IPS DF 6.9 (cell line): ENCODE measurements around the gene DAPK3.
"Not testable (repeated sequence)": the region's sequence is repeated elsewhere in the genome, so short reads cannot be mapped to it uniquely, and the experiment has no call there.

ENCODE experiments used
- DNase-seq: peaks from one replicate; pipeline ENCODE4 v3.0.0-alpha.2; 2013; ENCODE audit warnings: low read depth, low spot score
- H3K27ac ChIP-seq: one replicate; pipeline ENCODE4 v1.5.1; 2013; ENCODE audit warnings: low read length, control low read depth
- H3K27me3 ChIP-seq: 2 replicates; pipeline ENCODE4 v1.6.1; 2013; ENCODE audit warnings: mild to moderate bottlenecking, low read length; ENCODE audit not compliant: control insufficient read depth, insufficient read depth
- H3K36me3 ChIP-seq: 2 replicates; pipeline ENCODE4 v1.6.1; 2013; ENCODE audit warnings: low read length; ENCODE audit not compliant: control insufficient read depth, insufficient read depth
- H3K4me1 ChIP-seq: 2 replicates; pipeline ENCODE4 v1.6.1; 2013; ENCODE audit warnings: low read length; ENCODE audit not compliant: control insufficient read depth, insufficient read depth
- H3K4me3 ChIP-seq: 2 replicates; pipeline ENCODE4 v1.5.1; 2013; ENCODE audit warnings: mild to moderate bottlenecking, low read length
- H3K9me3 ChIP-seq: 2 replicates; pipeline ENCODE4 v1.6.1; 2013; ENCODE audit warnings: low read length, inconsistent platforms; ENCODE audit not compliant: control insufficient read depth, insufficient read depth
- WGBS: extraction: QIAGEN DNeasy Blood & Tissue Kit; methylation state at CpG from one replicate; pipeline ENCODE4 v1.1.7; 2013; ENCODE audit warnings: mixed read lengths, missing lambda C conversion rate; ENCODE audit not compliant: insufficient read length, insufficient coverage; 5-methylcytosine and 5-hydroxymethylcytosine counted together

The DAPK3 gene

DNA sequence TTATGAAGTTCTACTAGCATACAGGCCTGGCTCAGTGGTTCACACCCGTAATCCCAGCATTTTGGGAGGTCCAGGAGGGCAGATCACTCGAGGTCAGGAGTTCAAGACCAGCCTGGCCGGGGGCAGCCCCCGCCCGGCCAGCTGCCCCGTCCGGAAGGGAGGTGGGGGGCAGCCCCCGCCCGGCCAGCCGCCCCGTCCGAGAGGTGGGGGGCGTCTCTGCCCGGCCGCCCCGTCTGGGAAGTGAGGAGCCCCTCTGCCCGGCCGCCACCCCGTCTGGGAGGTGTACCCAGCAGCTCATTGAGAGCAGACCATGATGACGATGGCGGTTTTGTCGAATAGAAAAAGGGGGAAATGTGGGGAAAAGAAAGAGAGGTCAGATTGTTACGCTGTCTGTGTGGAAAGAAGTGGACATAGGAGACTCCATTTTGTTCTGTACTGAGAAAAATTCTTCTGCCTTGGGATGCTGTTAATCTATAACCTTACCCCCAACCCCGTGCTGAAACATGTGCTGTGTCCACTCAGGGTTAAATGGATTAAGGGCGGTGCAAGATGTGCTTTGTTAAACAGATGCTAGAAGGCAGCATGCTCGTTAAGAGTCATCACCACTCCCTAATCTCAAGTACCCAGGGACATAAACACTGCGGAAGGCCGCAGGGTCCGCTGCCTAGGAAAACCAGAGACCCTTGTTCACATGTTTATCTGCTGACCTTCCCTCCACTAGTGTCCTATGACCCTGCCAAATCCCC is 27.9 kb upstream of the DAPK3 start:
- WGBS = no CpG with 5 or more reads among the region's 29 CpGs
- H3K27me3 ChIP-seq, H3K4me1 ChIP-seq: not testable (repeated sequence)

DNA sequence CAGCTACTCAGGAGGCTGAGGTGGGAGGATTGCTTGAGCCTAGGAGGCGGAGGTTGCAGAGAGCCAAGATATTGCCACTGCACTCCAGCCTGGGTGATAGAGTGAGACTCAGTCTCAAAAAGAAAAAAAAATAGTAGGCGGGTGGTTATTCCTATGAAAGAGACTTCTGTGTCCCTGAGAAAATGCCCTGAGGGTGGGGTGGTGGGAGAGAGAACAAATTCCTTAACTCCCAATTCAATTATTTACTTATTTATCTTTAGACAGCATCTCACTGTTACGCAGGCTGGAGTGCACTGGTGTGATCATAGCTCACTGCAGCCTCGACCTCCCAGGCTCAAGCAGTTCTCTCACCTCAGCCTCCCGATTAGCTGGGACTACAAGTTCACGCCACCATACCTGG is 24.7 kb upstream of the DAPK3 start:
- Histone ChIP-seq H3K27ac (no peak overlapping the region), H3K36me3 (no peaks in the 10 kb centered on the region), H3K27me3 (no peaks in the 10 kb centered on the region), H3K4me3 (no peak overlapping the region), H3K4me1 (no peaks in the 10 kb centered on the region), H3K9me3 (no peaks in the 10 kb centered on the region)
- WGBS = no CpG with 5 or more reads among the region's 6 CpGs
- no peak for DNase-seq

More for the DNA sequence above, 27.9 kb upstream of the DAPK3 start:
- DNase-seq, H3K4me3 ChIP-seq, H3K9me3 ChIP-seq, H3K27ac ChIP-seq, H3K36me3 ChIP-seq: not testable (repeated sequence)

DNA sequence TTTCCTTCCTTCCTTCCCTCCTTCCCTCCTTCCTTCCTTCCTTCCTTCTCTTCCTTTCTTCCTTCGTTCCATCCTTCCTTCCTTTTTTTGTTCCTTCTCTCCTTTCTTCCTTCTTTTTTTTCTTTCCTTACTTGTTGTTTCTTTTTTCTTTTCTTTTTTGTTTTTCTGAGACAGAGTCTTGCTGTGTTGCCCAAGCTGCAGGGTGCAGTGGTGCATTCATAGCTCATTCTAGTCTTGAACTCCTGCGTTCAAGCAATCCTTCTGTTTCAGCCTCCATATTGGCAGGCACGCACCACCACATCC is 19.9 kb upstream of the DAPK3 start:
- Histone ChIP-seq H3K4me3 (no peak overlapping the region), H3K36me3 (no peaks in the 10 kb centered on the region), H3K9me3 (no peaks in the 10 kb centered on the region), H3K4me1 (no peaks in the 10 kb centered on the region; the same call in 1 of the 2 replicates), H3K27me3 (no peaks in the 10 kb centered on the region), H3K27ac (no peak overlapping the region)
- no peak for DNase-seq
- no CpG with 5 or more reads among the region's 3 CpGs for WGBS

DNA sequence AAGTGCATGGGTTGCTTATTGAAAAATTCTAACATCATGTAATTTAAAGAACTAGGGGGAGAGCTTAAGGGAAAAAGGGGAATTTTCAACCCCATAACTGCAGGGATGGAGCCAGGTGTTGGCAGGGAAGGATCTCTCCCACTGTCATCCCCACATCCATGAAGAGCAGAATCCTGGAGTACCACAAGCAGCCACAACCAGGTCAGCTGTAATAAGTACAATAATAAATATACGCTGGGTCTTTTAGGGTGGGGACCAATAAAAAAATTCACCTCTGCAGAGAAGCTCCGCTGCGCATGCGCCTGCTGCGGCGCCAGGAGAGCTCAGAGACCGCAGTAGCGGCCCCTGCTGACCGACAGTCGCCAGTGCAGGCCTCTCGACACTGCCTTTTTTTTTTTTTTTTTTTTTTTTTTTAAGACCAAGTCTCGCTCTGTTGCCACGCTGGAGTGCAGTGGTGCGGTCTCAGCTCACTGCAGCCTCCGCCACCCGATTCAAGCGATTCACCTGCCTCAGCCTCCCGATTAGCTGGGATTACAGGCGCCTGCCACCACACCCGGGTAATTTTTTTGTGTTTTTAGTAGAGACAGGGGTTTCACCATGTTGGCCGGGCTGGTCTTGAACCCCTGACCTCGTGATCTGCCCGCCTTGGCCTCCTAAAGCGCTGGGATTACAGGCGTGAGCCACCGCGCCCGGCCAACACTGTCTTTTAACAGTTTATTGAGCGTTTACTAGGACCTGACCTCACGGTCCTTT is 16.9 kb upstream of the DAPK3 start:
- Histone ChIP-seq H3K27ac (no peak overlapping the region), H3K4me3 (no peak overlapping the region), H3K9me3 (no peaks in the 10 kb centered on the region), H3K27me3 (no peaks in the 10 kb centered on the region), H3K4me1 (peaks cover 2% of the 10 kb centered on the region), H3K36me3 (peaks cover 15% of the 10 kb centered on the region)
- peak; percentile 66 for DNase-seq
- no CpG with 5 or more reads among the region's 30 CpGs for WGBS

DNA sequence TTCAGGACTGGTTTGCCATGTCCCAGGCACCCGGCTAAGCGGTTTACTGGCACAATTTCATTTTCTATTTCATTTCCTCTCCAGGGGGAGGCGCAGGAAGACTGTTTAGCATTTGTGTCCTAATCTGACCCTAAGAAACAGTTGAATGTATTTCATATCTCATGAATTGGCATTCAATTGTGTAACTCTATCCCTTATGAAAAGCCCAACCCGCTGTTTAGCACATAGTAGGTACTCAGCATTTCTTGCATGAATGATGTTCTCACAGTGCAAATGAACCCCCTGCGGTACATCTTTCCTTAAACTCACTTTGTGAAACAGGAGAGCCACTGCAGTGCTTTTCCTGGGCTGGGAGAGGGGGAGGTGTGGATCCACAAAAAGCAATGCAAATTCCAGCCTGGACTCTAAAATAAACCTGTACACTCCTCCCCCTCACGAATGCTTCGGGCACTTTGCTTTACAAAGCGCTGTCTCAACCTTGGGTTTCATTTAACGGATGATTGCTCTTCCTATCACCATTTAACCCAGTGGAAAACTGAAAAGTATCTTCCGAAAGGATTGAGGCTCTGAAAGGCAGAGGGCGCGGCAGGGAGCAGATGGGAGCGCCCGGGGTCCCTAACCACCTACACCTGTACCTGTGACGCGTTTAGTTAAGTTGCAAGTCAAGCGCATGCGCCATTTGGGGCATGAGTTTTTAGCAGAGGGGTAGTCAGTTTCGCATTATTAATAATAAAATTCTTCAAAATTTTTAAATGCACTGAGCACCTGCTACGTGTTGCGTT is 15.6 kb upstream of the DAPK3 start:
- WGBS = no CpG with 5 or more reads among the region's 21 CpGs

DNA sequence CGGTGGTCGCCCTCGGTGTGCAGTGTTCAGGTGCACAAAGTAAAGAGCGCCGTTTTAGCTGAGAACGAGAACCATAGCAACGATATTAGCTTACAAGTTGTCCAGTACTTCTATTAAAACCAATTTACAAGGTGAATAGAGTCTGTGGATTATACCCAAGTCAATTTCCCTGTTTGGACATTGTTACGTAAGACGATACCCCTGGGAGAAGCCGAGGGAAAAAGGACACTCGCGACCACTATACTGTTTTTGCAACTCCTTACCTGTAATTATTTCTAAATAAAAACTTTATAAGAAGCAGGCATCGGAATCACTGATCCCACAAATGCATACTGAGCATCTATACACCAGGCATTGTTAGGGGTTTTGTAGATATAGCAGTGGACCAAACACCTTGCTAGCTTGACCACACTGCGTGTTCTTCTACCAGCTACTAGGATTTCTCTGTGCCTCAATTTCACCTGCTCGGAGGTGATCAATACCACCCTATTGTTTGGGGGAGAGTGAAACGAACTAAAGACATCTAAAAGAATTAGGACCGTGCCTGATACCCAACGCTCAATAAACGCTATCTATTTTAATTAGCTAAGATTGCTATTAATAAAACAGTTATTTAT is 14.9 kb upstream of the DAPK3 start:
- Histone ChIP-seq H3K27me3 (no peaks in the 10 kb centered on the region), H3K27ac (no peak overlapping the region), H3K36me3 (peaks cover 35% of the 10 kb centered on the region), H3K4me3 (peak overlapping the region; percentile 100; the same call in 1 of the 2 replicates), H3K4me1 (peaks cover 2% of the 10 kb centered on the region), H3K9me3 (no peaks in the 10 kb centered on the region)
- no peak for DNase-seq
- WGBS = no CpG with 5 or more reads among the region's 19 CpGs

More for the DNA sequence above, 15.6 kb upstream of the DAPK3 start:
- H3K4me1 ChIP-seq = peaks cover 2% of the 10 kb centered on the region
- no peaks in the 10 kb centered on the region for H3K27me3 ChIP-seq
- no peak overlapping the region; the same call in 1 of the 2 replicates for H3K4me3 ChIP-seq
- DNase-seq = no peak
- no peaks in the 10 kb centered on the region for H3K9me3 ChIP-seq
- H3K36me3 ChIP-seq = peaks cover 28% of the 10 kb centered on the region
- H3K27ac ChIP-seq = no peak overlapping the region

DNA sequence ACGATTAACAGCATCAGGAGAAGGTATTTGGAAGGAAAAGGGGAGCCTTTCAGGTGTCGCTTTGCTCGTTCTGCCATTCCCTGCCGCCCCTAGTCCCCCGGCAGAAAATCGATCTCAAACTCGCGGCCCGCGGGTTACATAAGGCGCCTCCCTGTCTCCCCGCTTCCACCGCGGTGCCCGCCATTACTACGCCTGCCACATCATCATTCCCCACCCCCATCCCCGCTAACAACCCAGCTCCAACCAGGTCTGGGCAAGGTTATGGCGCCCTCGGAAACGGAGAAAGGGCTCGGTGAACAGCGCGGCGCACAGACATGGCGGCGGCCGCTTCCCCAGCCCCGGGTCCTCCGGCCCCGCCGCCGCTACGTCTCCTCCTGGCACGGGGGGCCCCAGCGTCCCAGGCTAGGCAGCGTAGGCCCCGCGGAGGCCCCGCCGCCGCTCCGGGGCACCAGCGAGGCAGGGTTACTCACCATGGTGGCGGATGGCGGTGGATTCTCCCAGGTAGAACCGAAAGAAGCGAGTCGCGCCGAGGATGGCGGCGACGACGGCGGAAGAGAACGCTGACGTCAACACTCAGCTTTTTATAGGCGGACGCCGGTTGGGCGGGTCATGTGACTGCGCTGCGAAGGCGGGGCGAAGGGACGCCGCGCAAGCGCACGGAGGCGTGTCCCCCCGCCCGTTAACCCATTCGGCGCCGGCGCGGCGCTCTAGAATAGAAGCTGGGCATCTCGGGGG is 14.2 kb upstream of the DAPK3 start, which contains the start of gene EEF2:
EEF2 (minus strand) TSS at position 556 of the 735 bp plus-strand sequence; CDS start at position 473, 83 bp downstream.
- Histone ChIP-seq H3K36me3 (peaks cover 42% of the 10 kb centered on the region), H3K4me1 (peaks cover 2% of the 10 kb centered on the region)
- WGBS = no CpG with 5 or more reads among the region's 80 CpGs

DNA sequence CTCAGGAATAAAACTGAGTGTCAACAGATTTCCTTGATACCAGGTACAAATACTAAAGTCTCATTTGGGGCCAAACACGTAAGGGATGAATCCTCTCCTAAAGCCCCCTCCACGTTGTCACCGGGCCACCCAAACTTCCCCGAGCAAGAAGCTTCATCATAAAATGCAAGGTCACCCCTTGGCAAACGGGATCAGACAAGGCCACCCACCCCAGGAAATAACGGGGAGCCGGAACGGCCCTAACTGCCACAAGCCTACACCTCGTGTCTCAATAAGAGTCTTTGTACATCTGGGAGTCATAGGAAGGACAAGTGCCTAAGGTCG is 13.6 kb upstream of the DAPK3 start:
- no CpG with 5 or more reads among the region's 10 CpGs for WGBS
- no peaks in the 10 kb centered on the region for H3K9me3 ChIP-seq
- H3K4me1 ChIP-seq = peaks cover 2% of the 10 kb centered on the region
- peaks cover 47% of the 10 kb centered on the region for H3K36me3 ChIP-seq
- no peaks in the 10 kb centered on the region for H3K27me3 ChIP-seq
- H3K27ac ChIP-seq = no peak overlapping the region
- peak overlapping the region; percentile 100 for H3K4me3 ChIP-seq
- DNase-seq = no peak

More for the DNA sequence above, 14.2 kb upstream of the DAPK3 start, which contains the start of gene EEF2:
- Histone ChIP-seq H3K4me3 (peak within 1 kb of the TSS; percentile 100), H3K27ac (no peak within 1 kb of the TSS), H3K9me3 (no peaks in the 10 kb centered on the region), H3K27me3 (no peaks in the 10 kb centered on the region)
- DNase-seq = peak; percentile 68

DNA sequence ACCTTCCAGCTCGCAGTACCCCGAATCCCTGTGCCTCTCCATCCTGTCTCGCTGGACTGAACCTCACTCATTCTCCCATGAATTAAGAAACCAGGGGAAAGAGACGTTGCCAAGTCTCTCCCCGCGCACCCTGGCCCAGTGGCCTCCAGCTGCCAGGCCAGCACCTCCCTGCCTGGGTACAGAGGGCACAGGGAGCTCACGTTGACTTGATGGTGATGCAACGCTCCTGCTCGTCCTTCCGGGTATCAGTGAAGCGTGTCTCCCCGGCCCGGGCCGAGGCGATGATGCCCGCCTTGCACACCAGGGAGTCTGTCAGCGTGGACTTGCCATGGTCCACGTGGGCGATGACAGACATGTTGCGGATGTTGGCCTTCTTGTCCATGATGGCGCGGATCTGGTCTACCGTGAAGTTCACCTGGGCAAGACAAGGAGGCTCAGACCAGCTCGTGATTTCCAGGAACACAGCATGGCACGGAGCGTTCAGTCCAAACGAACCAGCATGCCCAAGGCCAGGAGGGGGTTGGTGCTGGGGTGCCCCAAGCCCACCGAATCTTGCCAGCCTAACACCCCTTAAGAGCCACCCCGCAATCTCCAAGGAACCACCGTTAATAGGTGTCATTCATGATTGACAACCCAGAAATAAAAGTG is 13.2 kb upstream of the DAPK3 start:
- Histone ChIP-seq H3K4me1 (peaks cover 2% of the 10 kb centered on the region), H3K4me3 (peak overlapping the region; percentile 100; the same call in 1 of the 2 replicates), H3K9me3 (no peaks in the 10 kb centered on the region), H3K27ac (no peak overlapping the region), H3K27me3 (no peaks in the 10 kb centered on the region), H3K36me3 (peaks cover 52% of the 10 kb centered on the region)
- no peak for DNase-seq
- no CpG with 5 or more reads among the region's 30 CpGs for WGBS
